Activated naive CD4-positive, alpha-beta T cell treated with anti-CD3 and anti-CD28 coated beads, Interleukin-2, amount 50 U/mL, for 72 hours (primary cell): Measurements from ENCODE around the gene TGIF1. TPM values are rescaled to one million over a fixed set of nuclear protein-coding genes. Genes with fewer than 3 reads are reported as not detected.

Experiments
- ATAC-seq, 2 donors: fragments of 150-1000 bp; cut with Tn5 transposase; 2 replicates each; pipeline ENCODE4 v1.10.0; 2021; ENCODE audit warnings: mild to moderate bottlenecking in 2 of 2, moderate library complexity in 2 of 2
- DNase-seq, 2 donors: peaks; one replicate each; pipeline ENCODE4 v3.0.0; 2021 to 2022; ENCODE audit warnings: low spot score in 2 of 2
- H3K27ac Mint-ChIP-seq, 2 donors: one replicate each; pipeline ENCODE4 v1.8.0; 2022; ENCODE audit warnings: mild to moderate bottlenecking in 2 of 2, mixed read lengths in 2 of 2
- H3K36me3 Mint-ChIP-seq, 2 donors: one replicate each; pipeline ENCODE4 v1.8.0; 2022; ENCODE audit warnings: mixed read lengths in 2 of 2
- H3K9me3 Mint-ChIP-seq, 2 donors: one replicate each; pipeline ENCODE4 v1.8.0; 2022; ENCODE audit warnings: mixed read lengths in 2 of 2
- total RNA-seq, 2 donors: library from RNA; stranded (reverse); gene quantifications; one replicate each; pipeline ENCODE4 v1.2.3, GENCODE V29; 2022

TGIF1 gene
- total RNA-seq, 2 donors from 2014 or later, result 36.1 to 101 TPM

DNA sequence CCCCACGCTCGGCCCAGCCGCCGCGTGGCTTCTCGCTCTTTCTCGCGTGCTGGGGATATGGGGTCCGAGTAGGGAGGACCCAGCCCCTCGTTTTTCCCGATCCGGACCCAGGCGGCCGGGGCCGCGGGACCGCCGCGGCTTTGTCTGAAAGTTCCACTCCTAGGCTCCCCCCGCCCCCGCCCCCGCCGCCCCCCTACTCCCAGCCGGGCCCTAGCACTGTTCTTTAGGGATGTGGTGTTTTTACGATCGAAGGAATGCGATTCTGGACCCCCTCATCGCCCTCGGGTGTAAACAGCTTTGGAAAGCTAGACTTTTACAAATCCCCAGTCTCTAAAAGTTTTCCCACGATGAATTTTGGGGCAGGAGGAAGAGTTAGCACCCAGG, 819 bp downstream of the TGIF1 start:
- Mint-ChIP-seq H3K27ac (peak overlapping the region; percentile 99 to 100), H3K36me3 (peaks cover 19 to 30% of the 10 kb centered on the region in 2 donors), H3K9me3 (no peaks in the 10 kb centered on the region)
- DNase-seq (no peak), ATAC-seq (no peak)

DNA sequence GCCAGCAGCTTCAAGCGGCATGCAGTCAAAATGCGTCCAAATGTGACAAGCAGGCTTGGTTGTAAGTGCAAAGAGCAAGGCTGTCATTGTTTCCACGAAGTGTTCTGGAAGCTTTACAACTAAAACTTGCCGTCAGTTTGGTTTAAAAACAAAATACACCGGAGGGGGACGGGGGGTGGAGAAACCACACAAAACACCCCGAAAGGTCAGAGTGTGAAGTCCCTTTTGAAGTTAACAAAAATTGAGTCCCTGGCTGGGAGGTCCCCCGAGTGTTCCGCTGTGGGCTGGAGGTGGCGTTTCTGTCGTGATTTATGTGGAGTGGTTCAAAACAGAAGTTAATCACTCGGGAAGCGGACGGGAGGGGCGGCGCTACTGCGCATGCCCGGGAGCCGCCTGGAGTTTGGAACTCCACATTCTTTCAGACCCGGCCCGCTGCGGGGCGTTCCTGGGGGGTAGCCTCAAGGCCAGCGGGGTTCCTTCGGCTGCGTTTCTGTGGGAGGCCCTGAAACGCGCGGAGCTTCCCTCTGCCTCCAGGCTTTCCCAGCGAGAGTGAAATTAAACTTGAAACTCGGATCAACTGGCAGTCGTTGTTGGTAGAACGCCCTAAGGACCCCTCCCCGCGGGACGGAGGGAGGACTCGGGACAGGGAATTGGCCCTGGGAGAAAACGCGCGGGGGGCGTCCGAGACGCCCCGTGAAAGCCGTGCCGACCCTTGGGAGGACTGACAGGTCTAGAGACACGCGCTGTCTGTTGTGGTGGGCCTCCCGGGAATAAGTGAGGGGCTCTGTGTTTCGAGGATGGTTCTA, 1.4 kb downstream of the TGIF1 start:
- ATAC-seq, result peak; percentile 47 to 51
- Mint-ChIP-seq H3K9me3 (no peaks in the 10 kb centered on the region), H3K27ac (peak overlapping the region; percentile 99 to 100), H3K36me3 (peaks cover 25 to 33% of the 10 kb centered on the region in 2 donors)
- DNase-seq, result peak; percentile 83 to 94

DNA sequence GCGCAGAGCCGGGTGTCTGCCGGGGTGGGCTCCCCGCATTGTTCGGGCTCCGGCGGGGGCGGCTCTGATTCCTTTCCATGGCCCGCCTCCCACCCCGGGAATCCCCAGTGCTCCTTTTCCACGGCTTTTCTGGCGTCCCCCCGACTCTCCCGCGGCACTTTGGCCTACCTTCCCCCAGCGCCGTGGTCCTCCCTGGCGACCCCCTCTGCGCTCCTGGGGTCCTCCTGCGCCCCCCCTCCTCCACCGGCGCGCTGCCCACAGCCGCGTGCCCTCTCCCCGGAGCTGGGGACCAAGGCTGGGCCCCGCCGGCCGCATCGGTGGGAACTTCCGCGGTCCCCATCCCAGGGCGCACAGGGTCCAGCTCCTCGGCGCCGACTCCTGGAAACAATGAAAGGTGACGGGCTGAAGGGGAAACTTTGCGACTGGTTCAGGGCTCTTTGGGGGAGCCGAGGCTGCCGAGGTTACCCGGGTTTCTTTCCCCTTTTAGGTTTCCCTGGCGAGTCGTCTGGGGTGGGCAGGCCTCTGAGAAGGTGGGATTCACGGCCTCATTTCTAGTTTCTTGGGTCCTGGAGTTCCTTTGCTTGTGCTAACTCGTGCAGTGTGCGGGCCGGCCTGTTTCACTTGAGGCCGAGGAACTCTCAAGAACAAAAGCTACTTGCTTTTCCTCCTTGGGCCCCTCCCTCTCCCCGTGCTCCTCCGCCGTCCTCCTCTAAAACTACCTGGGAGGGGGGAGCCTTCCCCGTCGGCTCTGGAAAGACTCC, 2.2 kb downstream of the TGIF1 start:
- Mint-ChIP-seq H3K36me3 (peaks cover 32 to 41% of the 10 kb centered on the region in 2 donors), H3K9me3 (no peaks in the 10 kb centered on the region), H3K27ac (peak overlapping the region; percentile 99 to 100)
- ATAC-seq (no peak), DNase-seq (peak; percentile 38 to 66)

DNA sequence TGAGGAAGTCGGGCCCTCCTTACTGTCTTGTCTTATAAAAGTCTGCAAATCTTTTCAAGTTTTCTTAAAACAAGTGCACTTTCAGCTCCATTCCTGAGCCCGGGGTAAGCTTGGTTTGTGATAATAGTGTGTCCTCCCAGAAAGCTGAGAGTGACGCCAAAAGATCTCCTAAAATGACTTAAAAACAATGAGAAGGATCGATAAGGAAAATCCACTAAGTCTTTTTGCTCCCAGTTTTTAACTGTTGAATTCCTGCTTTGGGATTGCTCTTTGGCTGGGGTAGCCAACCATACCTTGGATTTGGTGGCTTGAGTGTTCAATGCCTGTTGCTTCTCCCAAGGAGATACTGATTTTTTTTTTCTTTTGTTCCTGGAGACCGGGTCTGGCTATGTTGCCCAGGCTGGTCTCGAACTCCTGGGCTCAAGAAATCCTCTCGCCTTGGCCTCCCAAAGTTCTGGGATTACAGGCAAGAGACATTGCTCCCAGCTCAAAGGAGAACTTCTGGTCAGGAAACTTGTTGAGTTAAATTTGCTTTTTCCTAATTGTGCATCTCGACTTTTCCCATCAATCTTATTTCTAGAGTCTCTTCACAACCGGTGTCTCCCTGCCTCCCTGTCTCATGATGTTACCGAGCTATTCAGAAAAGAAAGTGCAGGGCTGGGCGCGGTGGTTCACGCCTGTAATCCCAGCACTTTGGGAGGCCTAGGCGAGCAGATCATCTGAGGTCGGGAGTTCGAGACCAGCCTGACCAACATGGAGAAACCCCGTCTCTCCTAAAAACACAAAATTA, 3.0 kb downstream of the TGIF1 start:
- DNase-seq, result no peak
- Mint-ChIP-seq H3K27ac (peak overlapping the region; percentile 98 to 100), H3K36me3 (peaks cover 40 to 48% of the 10 kb centered on the region in 2 donors), H3K9me3 (no peaks in the 10 kb centered on the region)
- ATAC-seq, result no peak

DNA sequence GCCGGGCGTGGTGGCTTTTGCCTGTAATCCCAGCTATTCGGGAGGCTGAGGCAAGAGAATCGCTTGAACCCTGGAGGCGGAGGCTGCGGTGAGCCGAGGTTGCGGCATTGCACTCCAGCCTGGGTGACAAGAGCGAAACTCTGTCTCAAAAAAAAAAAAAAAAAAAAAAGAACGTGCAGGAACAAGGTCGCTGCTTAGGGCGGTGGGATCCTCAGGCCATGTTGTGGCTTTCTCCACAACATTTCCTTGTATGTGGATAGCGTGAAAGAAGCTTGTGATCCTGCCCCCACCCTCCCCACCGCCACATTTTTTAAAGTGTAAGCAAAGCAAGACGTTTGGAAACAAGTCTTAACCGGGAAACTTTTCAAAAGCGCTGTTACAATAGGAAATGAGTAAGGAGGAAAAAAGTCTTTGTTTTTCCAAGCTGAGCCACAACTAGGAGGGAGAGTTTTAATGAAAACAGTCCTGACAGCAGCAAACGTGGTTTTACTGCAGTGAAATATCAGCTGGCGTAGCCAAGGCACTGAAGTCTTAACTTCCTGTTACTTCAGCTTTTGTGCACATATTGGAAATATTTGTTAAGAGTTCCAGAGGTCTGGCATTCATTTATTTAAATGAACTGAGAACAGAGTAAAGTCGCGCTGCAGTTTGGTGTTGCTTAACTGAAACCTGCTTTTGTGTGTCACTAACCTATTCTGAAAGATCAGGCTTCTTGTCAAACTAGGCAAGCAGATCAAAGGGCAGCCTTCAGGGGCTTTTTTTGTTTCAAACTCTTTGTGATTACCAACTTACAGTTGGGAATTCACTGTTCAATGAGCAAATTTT, 3.8 kb downstream of the TGIF1 start:
- no peaks in the 10 kb centered on the region for H3K9me3 Mint-ChIP-seq
- ATAC-seq (peak; percentile 40 to 44), DNase-seq (peak in 1 of 2 donors; percentile 37)
- peaks cover 48 to 51% of the 10 kb centered on the region in 2 donors for H3K36me3 Mint-ChIP-seq
- H3K27ac Mint-ChIP-seq, result peak overlapping the region; percentile 98 to 100

DNA sequence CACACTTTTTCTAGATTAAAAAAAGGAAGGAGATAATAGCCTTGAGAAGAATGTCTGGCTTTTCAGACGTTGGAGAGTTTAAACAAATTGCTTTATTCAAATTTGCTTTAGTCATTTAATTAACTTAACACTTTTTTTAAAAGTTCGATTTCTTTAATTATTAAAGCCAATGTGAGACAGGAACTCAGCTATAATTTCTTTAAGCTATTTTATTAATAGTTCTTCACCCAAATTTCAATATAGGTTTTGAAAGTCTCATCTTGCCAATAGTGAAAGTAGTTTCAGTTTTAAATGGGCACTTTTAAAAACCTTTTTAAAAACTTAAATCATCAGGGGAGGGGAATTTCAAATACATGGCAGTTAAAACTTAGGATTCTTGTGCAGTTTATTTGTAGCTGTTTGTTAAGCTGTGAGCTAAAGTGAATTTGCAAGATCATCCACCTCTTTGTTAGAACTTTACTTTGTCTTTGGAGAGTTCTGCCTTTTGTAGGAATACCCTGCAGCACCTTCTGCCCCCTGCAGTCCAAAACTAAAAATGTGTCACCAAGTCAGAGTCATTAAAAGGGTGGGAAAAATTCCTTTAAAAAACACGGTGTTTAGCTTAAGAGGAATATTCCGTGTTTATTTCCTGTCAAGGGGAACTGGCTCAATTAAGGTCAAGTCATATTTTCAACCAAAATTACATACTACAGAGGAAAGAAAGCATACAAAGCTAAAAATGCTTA, 4.6 kb downstream of the TGIF1 start:
- no peak for DNase-seq
- no peak for ATAC-seq
- Mint-ChIP-seq H3K36me3 (peaks cover 49 to 56% of the 10 kb centered on the region in 2 donors), H3K27ac (peak overlapping the region; percentile 98 to 100), H3K9me3 (no peaks in the 10 kb centered on the region)

DNA sequence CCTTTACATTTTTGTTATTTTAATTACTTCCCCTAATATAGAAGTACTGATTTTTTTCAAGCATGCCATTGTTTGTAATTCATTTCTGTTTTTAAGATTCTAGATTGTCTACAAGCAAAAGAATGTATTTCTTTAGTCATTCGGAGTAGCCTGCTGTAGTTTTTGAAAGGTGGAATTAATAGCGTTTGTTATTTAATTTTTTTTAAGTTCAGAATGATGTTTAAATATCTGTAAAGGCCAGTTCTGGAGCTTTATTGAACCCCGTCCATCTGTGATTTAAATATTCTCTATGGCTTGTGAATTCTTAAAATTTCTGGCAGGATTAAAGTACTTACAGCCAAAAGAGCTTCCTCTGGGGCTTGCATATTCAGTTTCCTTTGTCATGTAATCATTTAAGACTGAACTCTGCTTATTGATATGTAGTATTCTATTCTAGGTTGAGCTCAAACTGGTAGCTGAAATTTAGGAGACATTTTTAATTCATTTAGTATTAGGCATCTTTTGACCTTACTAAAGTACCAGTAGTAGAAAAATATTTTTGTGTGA, 5.2 kb downstream of the TGIF1 start:
- no peak for DNase-seq
- ATAC-seq, result no peak
- Mint-ChIP-seq H3K36me3 (peaks cover 48 to 57% of the 10 kb centered on the region in 2 donors), H3K9me3 (no peaks in the 10 kb centered on the region), H3K27ac (peak overlapping the region in 1 of 2 donors; percentile 100)

DNA sequence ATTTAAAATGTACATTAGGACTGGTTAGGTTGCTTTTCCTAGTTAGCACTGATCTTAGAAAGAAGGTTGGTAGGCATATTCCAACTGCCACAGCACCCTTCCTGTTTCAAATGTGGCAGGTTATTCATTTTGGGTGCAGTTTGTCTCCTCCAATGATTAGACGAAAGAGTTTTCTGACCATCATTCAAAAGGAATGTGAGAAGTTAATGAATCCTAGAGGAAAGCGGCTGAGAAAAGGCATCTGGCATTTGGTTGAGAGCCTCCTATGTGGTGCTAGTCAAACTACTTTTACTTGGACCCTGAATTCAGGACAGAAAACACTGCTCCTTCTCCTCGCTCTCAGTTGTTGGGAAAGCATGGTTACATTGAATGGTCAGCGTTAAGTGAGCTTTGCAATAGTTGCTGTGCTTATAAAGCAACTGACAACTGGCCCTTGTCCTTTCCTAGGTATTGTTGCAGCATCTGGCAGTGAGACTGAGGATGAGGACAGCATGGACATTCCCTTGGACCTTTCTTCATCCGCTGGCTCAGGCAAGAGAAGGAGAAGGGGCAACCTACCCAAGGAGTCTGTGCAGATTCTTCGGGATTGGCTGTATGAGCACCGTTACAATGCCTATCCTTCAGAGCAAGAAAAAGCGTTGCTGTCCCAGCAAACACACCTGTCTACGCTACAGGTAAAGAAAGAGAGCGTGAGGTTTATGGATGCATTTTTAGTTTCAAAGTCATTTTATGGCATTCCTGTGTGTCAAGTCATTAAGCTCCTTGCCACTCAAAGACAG, 6.1 kb downstream of the TGIF1 start:
- Mint-ChIP-seq H3K36me3 (peaks cover 51 to 63% of the 10 kb centered on the region in 2 donors), H3K27ac (no peak overlapping the region), H3K9me3 (peaks cover 5 to 6% of the 10 kb centered on the region in 2 donors)
- ATAC-seq (no peak), DNase-seq (no peak)

DNA sequence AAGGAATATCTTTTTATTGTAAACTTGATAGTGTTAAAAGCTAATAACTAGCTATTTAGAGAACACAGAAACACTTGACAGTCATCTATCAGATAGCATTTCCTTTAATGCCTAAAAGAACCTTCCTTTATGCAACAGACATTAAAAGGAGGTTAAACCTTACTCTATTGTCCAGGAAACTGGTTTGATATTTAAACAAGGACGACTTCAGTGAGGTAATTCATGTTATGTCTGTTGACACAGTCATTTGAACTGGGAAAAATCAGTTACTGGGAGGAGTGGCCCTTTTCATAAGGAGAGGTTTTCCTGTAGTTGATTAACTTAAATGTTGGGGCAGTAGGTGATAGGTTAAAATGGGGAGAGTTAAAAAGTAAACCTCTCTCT, 6.7 kb downstream of the TGIF1 start:
- peaks cover 5 to 11% of the 10 kb centered on the region in 2 donors for H3K9me3 Mint-ChIP-seq
- peaks cover 45 to 63% of the 10 kb centered on the region in 2 donors for H3K36me3 Mint-ChIP-seq
- no peak overlapping the region for H3K27ac Mint-ChIP-seq
- ATAC-seq, result no peak
- DNase-seq, result no peak

DNA sequence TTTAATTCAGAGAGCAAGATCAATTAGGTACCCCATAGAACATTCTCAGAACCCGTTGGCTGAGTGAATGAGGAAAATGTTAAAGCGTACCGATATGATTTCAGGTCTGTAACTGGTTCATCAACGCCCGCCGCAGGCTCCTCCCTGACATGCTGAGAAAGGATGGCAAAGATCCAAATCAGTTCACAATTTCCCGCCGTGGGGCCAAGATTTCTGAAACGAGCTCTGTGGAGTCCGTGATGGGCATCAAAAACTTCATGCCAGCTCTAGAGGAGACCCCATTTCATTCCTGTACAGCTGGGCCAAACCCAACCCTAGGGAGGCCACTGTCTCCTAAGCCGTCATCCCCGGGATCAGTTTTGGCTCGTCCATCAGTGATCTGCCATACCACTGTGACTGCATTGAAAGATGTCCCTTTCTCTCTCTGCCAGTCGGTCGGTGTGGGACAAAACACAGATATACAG, 7.3 kb downstream of the TGIF1 start:
- Mint-ChIP-seq H3K9me3 (peaks cover 5 to 16% of the 10 kb centered on the region in 2 donors), H3K36me3 (peaks cover 43 to 68% of the 10 kb centered on the region in 2 donors), H3K27ac (no peak overlapping the region)
- ATAC-seq (no peak), DNase-seq (no peak)

DNA sequence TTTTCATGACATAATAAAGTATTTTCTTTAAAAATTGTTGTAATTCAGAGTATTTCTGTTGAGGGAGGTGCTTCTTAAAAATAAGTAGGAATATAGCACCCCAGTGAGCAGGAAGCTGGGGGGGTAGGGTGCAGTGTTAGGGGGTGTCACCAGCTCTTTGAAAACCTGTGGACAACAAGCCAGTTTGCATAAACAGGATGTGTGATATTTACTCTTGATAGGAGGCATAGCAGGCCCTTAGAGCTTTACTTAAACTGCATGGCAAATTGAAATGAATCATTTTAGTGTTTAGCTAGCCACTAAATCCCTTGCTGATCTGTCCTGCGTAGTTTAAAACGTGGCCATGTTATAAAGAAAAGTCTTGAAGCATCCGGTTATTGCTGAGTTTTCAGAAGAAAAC, 8.4 kb downstream of the TGIF1 start:
- no peak for ATAC-seq
- Mint-ChIP-seq H3K27ac (peak overlapping the region; percentile 85 to 88), H3K36me3 (peaks cover 33 to 62% of the 10 kb centered on the region in 2 donors), H3K9me3 (peaks cover 5 to 16% of the 10 kb centered on the region in 2 donors)
- no peak for DNase-seq

DNA sequence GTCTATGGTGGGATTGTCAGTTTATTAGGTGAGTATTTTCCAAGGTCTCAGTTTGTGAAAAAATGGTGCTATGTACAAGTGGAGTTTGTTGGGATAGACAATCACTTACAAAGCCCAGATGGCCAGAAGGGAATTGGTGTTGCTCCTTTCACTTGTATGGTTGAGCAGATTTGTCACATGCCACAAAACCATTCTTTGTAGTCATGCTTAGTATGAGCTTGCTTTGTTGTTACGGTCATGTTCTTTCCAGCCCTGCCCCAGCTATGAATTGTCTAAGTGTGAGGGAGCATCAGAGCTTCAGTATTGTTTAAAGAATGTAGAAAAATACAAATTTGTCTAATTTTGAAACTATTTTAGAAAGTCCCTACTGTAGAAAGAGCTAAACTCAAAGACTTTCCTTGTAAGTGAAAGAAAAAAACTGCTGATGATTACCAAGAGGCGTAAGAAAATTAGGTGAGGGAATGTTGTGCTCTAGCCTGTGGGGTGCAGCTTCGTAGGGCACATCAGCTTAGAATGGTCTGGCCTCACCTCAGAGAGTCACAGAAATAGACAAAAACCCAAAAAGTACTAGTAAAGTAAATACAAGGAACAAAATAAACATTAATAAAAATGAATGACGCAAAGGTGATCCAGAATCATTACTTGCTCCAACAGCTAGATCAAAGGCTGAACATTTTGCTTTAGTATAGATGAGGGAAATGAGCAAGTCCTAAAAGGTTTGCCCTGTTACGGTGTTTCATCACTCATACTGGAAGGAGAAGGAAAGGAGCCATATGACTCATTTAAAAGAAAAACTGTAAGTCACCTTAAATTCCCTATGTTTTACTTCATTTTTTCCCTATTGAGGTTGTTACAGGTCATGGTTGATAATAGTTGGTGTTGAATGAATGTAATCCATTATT, 9.2 kb downstream of the TGIF1 start:
- ATAC-seq, result peak; percentile 82 to 83
- Mint-ChIP-seq H3K9me3 (peaks cover 5 to 16% of the 10 kb centered on the region in 2 donors), H3K27ac (peak overlapping the region; percentile 85 to 88), H3K36me3 (peaks cover 33 to 62% of the 10 kb centered on the region in 2 donors)
- DNase-seq, result no peak

DNA sequence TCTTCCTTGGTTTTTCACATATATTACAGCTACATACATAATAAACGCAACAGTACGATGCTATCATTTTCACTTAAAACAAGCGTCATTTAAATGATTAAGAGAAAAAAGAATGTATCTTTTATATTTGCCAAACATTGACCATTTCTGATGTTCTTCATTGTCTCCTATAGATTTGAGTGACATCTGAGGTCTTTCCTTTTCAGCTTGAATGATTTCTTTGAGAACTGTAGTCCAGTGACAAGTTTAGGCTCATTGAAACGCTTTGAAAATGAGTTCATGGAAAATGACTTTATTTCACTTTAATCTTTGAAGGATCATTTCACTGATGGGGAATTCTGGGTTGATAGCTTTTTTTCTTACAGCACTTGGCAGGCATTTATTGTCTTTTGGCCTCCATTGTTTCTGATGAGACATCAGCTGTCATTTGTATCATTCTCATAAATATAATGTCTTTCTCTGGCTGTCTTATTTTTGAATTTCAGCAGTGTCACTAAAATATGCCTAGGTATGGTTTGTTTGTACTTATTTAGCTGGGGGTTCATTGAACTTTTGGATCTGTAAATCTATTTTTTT, 10.9 kb downstream of the TGIF1 start:
- H3K9me3 Mint-ChIP-seq, result peaks cover 5 to 16% of the 10 kb centered on the region in 2 donors
- DNase-seq, result no peak
- no peak overlapping the region for H3K27ac Mint-ChIP-seq
- no peak for ATAC-seq
- H3K36me3 Mint-ChIP-seq, result peaks cover 33 to 60% of the 10 kb centered on the region in 2 donors
